ENCODE measurements around the gene CCDC122. TPM values are rescaled to one million over a fixed set of nuclear protein-coding genes. Genes with fewer than 3 reads are reported as not detected.
"Not testable (repeated sequence)": the region's sequence is repeated elsewhere in the genome, so short reads cannot be mapped to it uniquely, and the experiment has no call there.

CCDC122 gene
- total RNA-seq, 1 donor from 2014 or later = 16.1 TPM

DNA sequence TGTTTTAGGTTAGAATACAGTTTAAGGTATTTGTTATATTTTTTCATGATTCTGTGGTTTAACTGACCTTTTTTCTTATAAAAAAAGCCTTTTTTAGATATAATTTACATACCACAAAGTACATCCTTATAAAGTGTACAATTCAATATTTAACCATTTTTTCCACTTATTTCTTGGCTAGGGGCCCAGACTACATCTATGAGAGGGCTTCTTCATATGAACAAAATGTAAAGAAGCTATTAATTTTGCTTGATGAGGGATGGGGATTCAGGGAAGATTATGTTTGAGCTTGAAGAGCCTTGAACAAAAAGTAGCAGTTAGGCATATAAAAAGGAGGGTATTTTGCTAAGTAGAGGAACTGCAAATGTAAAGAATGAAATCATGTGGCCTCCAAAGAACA lies 2.2 kb downstream of the CCDC122 start:
- DNase-seq (ENCODE audit: low spot score) = peak; percentile 17

DNA sequence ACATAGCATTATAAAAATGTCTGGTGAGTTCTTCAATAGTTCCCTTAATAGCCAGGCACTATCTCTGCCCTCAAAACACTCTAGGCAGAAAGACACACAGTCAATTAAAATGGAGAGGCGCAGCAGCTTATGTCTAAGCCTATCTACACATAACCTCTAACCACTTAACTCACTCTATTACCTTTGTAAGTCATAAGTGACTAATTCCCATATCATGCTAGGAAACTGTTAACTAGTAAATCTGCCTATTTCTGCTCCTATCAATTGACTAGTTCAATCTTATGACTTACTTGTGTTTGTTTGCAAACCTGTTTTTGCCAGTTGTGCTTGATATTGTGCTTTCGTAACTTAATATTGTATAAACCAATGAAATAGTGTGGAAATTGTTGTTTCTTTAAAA lies 3.2 kb downstream of the CCDC122 start:
- no peak for DNase-seq (ENCODE audit: low spot score)

DNA sequence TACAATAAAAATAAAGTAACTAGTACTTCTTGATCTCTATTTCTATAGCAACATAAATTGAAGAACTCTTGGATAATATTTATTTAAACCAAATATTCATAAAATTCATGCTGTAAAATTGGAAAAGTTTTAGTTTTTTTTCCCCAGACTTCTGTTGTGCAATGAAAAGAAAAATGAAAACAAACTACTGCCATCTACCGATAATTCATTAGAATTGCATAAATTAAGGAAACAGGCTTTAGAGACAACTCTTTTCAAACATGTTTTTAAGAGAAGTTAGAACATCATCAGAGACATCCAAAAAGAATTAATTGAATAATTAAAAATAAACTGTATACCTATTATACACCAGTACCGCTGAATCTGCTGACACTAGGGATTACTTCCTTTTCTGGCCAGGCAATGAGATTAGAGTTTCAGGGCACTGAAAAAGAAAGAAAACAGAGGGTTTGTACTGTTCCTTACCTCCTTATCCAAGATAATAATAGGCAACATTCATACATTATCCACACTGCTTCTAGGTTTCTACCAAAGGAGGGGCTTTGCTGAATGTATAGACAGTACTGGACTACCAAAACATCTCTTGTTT lies 4.9 kb downstream of the CCDC122 start:
- peak; percentile 40 for DNase-seq (ENCODE audit: low spot score)

DNA sequence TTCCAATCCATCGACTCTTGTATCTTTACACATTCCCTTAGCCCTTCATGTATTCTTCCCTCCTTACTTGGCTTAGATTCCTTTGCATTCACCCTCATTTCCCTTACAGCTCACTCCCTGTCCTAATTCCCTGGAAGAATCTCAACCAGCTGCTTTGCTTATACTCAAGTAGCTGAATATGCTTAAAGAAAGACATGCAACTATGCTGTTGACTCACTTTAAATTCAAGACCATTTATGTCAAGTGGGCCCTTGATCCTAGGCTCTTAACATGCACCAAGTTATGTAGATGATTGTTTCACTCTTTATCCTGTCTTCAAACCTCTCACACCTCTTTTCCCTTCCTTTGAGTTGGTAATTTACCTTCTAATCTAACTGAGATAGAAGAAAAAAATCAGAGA lies 7.4 kb downstream of the CCDC122 start:
- peak; percentile 56 for DNase-seq (ENCODE audit: low spot score)

DNA sequence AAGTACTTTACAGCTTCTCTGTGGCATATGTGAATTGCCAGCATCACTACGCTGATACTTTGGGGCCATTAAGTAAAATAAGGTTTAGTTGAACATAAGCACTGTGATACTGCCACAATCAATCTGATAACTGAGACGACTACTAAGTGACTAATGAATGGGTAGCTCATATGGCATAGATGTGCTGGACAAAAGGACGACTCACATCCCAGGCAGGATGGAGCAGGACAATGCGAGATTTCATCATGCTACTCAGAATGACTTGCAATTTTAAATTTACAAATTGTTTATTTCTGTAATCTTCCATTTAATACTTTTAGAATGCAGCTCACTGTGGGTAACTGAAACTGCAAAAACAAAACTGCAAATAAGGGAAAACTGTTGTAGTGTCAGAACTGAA lies 13.6 kb downstream of the CCDC122 start:
- no peak for DNase-seq (ENCODE audit: low spot score)

DNA sequence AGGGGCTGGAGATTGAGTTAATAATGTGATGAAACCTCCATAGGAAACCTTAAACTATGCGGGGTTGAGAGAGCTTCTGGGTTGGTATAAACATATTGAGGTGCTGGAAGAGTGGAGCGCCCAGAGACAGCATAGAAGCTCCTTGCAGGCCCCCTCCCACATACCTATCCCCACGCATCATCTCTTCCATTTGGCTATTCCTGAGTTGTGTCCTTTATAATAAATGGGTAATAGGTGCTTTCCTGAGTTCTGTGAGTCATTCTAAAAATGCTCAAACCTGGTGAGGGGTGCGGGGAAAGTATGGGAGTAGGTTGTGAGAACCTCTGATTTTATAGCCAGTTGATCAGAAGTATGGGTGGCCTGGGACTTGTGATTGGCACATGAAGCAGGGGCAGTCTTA lies 14.6 kb downstream of the CCDC122 start:
- DNase-seq (ENCODE audit: low spot score) = no peak

DNA sequence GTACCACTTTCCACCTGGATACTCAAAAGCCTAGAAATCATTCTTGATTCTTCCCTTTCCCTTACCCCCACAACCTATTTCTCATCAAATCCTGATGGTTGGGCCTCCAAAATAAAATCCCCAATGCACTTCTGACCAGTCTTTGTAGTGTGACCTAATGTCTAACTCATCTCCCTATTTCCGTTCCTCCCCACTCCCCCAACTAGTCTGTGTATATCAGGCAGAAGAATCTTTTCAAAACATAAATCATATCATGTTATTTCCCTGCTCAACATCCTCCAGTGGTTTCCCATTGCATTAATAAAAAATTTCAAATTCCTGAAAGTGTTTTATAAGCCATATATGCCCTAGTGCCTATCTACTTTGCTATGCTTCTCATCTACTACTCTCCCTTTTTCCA lies 17.7 kb downstream of the CCDC122 start:
- no peak for DNase-seq (ENCODE audit: low spot score)

DNA sequence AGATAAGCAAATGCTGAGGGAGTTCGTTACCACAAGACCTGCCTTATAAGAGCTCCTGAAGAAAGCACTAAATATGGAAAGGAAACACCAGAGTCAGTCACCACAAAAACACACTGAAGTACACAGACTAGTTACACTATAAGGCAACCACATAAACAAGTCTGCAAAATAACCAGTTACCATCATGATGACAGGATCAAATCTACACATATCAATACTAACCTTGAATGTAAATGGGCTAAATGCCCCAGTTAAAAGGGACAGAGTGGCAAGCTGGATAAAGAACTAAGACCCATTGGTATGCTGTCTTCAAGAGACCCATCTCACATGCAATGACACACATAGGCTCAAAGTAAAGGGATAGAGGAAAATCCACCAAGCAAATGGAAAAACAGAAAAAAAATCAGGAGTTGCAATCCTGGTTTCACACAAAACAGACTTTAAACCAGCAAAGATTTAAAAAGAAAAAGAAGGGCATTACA lies 26.6 kb downstream of the CCDC122 start:
- DNase-seq (ENCODE audit: low spot score) = no peak

DNA sequence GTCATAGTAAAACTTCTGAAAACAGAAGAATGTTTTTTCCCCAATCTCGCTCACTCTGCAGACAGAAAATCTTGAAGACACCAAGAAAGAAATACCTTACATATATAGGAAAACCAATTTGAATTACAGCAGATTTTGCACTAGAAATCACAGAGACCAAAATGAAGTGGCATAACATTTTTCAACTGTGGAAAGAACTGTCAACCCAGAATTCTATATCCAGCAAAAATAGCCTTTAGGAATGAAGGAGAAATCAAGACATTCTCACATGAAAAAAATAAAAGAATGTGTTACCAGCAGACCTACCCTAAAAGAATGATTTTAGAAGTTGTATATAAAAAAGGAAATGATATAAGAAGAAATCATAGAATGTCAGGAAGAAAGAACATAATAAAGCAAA lies 28.7 kb downstream of the CCDC122 start:
- DNase-seq (ENCODE audit: low spot score) = no peak

DNA sequence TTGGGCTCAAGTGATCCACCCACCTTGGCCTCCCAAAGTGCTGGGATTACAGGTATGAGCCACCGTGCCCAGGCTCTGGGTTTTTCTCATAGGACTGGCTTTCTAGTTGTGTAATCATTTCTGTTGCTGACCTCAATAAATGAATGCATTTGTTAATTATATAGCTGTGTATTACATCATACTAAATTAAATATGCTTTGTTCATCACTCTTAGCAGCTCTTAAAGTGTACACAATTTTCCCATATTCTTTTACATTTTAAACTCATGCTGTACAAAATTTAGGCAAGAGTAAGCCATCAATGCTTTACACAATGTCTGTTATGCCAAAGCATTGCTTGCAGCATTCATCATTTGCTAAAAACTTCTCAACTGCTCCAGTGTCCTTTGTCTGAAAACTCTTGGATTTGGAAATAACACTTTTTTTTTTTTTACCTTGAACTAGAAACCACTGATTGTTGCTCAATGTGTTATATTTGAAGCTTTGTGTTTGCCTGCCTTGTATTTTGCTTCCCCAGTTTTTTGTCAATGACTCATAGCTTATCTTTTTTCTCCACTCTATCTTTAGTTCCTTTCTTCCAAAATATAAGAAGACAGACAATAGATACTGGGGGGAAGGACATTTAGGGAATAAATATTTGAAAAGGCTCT lies 31.4 kb downstream of the CCDC122 start:
- DNase-seq (ENCODE audit: low spot score) = peak; percentile 7

DNA sequence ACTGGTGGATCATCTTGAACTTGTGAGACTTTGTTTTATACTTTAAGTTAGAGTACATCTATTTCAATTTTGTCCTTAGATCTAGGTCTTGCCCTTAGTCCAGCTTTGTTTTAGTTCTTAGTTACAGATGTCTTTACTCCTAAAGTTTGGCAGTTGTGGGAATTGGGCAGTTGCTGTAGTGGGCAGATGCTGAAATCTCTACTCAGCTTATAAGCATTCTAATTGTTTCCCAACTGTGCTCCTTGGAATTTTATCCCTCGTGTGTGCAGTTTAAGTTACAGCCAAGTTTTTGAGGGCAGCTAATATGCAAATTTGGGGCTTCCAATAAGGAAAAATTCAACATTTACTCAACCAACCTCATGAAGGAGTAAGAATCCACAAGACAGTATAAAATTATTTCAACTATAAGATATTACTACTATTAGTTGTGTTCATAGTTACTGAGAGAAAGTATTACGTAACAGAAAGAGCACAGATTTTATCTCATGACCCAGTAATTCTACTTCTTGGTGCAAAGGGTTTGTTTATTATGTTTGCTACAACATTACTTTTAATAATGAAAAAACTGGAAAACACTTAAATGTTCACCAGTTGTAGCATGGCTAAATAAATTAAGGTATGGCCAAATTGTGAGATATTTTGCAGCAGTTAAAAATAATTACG lies 32.9 kb downstream of the CCDC122 start:
- no peak for DNase-seq (ENCODE audit: low spot score)

DNA sequence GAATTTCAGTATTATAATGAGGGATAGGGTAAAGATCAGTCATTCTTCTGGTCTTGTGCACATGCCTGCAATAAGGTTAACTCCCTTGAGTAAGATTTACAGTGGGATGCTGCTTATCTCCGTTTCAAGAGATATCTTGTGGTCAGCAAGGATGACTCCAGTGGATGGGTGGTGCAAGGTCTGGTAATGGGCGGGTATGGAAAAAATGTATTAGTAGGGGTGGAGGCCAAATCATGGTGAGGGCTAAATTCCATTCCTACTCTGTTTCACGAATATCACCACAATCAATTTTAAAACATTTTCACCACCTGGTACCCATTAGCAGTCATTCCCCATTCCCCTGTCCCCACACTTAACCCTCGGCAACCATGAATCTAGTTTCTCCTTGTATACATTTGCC lies 40.6 kb downstream of the CCDC122 start:
- peak; percentile 9 for DNase-seq (ENCODE audit: low spot score)

DNA sequence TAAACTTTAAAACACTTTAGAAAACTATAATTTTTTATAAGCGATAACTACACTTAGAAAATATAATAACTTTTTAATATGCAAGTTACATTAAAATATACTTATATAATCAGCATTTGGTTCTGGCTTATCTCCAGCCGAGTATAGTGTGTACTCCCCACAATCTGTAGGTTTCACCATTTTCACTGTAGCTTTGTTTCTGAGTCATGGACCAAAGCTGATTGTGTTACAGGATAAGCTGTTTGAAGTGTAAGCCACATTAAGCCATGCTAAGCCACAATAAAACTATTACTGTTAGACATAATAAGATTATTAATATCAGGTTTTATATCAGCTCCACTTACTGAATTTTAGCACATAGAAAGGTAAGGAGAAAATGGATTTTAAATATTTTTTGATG lies 43.8 kb downstream of the CCDC122 start:
- DNase-seq (ENCODE audit: low spot score) = no peak

DNA sequence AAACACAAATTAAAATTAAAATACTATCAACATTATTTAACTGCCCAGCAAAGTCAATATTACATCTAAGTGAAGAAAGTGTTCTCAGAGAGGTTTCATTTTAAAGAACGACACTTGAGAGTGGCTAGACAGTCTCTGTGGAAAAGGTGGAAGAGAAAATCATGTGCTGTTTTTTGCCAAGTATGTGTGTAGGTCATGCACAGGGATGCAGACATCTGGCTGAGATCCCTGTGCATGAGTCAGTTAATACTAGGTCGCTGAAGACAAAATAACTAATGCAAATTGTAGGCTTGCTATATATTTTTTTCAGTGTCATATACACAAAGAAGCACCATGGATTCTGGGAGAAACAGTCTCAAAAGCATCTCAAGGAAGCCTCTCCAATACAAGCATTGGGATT lies 48.5 kb downstream of the CCDC122 start:
- peak; percentile 63 for DNase-seq (ENCODE audit: low spot score)

DNA sequence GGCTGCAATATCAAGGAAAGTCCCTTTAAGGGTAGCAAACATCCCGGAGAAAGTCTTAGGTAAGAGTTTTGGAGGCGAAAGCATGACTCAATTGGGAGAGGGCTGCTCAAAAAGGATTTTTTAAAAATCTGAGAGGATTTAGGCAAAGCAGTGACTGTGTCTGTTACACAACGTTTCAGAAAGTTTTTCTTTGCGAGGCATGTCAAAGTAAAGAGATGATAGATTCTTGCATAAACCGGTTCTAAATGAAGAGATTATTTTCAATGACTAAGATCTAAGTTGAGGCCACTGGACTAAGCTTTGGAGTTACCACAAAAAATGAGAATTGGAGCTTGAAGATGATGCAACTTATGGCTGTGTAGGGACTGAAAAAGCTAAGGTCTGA lies 49.1 kb downstream of the CCDC122 start:
- DNase-seq (ENCODE audit: low spot score) = peak; percentile 98

DNA sequence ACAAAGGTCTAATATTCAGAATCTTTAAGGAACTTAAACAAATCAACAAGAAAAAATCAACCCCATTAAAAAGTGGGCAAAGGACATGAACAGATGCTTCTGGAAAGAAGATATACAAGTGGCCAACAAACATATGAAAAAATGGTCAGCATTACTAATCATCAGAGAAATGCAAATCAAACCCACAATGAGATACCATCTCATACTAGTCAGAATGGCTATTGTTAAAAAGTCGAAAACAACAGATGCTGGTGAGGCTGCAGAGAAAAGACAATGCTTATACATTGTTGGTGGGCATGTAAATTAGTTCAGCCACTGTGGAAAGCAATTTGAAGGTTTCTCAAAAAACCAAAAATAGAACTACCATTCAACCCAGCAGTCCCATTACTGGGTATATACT lies 54.9 kb downstream of the CCDC122 start:
- not testable (repeated sequence) for DNase-seq (ENCODE audit: low spot score)

DNA sequence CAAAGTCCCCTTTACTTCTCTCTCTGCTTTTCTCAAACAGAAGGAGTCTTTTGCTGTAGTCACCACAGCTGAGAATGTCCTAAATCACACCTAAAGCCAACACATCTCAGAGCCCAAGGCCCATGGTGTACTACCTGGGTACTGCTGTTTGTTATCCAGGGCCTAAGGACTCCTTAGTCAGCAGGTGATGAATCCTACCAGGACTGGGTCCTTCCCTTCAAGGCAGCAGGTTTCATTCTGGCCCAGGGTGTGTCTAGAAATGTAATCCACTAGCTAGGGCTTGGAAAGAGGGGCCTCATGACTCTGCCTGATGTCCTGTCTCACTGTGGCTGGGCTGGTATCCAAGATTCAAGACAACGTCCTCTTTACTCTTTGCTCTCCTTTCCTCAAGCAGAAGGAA lies 56.6 kb downstream of the CCDC122 start:
- DNase-seq (ENCODE audit: low spot score) = no peak

DNA sequence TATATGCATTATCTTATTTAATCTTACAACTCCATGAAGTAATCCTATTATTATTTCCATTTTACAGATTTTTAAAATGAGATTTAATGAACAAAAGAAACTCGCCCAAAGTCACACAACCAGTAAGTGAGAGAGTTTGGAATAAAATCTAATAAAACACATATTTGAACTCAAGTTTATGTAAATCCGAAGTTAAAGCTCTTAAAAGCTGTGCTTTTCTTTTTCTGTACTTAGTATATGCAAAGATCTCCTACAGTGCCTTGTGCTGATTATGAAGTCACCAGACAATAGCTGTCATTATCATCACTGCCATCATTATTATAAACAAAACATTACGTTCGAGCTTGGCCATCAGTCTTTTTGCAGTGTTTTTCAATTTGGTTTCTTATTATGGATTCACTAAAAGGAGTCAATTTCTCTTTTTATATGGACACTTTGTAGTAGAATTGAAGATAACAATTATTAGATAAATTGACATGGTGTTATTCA lies 63.1 kb downstream of the CCDC122 start:
- DNase-seq (ENCODE audit: low spot score) = no peak

DNA sequence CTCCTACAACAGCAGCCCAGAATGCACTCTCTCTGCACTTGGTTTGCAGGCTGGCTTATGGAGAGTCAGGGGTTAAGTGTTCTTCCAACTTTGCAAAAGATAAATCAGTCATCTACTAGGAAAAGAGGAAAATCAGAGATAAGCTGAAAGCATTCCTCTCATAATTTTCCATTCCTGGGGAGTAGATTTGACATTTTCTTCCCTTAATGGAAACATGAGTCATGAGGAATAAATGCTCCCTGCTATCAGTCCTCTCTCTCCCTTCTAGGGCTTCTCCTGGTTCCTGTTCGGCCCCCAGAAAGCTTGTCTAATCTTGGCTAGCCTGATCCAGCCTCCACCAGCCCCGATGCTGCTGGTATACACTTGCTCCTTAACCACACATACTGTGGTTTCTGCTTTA lies 64.3 kb downstream of the CCDC122 start:
- DNase-seq (ENCODE audit: low spot score) = peak; percentile 94

DNA sequence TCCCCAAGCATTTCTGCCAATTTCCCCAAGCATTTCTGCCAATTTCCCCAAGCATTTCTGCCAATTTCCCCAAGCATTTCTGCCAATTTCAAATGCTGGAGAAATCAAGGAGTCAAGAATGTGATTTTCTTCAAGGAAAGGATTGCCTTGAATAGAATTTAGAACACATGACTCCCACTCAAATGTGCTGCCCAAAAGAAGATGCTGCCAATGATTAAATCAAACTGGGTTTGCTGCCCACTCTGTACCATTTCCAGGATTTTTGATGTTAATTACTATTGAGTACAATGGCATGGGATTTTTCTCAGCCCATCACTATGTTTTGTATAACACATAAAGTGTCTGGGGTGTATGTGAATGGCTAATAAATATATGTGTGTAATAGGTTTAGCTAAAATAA lies 70.9 kb downstream of the CCDC122 start:
- no peak for DNase-seq (ENCODE audit: low spot score)

DNA sequence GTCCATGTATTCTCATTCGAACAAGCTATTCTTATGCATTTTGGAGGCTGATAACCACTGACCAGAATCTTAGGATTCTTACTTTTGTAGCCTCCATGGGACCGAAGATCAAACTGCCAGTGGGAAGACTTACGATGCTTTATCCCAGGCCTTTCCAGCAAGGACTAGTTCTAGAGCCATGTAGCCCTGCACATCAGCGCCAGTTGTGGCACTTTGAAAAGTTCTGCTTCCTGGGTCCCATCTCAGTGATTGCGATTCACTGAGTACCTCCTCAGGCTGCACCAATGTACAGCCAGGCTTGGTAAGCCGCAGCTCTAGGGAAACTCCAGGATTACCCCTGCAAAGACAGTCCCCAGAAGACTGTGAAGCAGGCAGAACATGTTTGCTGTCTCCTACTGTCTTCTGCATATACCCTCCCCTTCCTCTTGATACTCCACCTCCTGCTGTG lies 73.8 kb downstream of the CCDC122 start:
- no peak for DNase-seq (ENCODE audit: low spot score)

DNA sequence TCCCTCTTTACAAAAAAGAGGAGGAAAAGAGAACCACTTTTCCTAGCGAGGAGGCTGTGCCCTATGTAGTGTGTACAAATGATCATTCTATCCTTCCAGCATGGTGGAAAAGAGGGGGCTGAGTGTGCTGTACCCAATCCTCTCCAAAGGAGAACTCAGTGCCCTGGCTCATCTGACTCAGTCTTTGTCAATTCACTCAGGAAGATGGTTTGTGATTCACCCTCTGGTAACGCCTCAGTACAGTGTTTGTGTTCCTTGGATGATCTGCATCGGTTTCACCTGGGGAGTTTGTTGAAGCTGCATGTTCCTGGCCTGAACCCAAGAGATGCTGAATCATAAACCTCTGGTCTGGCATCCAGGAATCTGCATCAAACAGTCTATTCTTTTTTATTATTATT lies 74.5 kb downstream of the CCDC122 start:
- peak; percentile 38 for DNase-seq (ENCODE audit: low spot score)

Measured in umbilical cord (tissue), 2 donors.